ENCODE measurements around the gene DCAF15.

Gene DCAF15

DNA sequence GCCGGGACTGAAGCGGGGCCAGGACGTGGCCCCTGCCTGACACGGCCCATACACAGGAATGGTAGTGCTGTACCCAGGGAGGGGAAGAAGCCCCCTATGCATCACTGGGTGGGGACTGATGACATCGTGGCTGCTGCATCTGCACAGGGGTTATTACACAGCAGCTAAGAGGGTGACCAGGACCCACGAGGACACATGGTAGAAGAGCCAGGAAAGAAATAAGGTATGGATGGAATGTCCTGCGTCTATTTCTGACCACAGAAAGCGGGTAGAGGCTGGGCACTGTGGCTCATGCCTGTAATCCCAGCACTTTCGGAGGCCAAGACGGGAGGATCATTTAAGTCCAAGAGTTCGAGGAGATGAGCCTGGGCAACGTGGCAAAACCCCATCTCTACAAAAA, 24.1 kb downstream of the DCAF15 start:
- TF ChIP-seq, protein P1, sequence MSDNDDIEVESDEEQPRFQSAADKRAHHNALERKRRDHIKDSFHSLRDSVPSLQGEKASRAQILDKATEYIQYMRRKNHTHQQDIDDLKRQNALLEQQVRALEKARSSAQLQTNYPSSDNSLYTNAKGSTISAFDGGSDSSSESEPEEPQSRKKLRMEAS (IDR thresholded peaks at IDR 0.05; ENCODE audit: low read depth, low read length), result no peak
- TF ChIP-seq MYC (IDR thresholded peaks at IDR 0.05; ENCODE audit: low read depth, low read length) (no peak), POLR2A (IDR thresholded peaks at IDR 0.05; ENCODE audit: extremely low read depth, insufficient read length) (no peak)
- TF ChIP-seq, protein P2, sequence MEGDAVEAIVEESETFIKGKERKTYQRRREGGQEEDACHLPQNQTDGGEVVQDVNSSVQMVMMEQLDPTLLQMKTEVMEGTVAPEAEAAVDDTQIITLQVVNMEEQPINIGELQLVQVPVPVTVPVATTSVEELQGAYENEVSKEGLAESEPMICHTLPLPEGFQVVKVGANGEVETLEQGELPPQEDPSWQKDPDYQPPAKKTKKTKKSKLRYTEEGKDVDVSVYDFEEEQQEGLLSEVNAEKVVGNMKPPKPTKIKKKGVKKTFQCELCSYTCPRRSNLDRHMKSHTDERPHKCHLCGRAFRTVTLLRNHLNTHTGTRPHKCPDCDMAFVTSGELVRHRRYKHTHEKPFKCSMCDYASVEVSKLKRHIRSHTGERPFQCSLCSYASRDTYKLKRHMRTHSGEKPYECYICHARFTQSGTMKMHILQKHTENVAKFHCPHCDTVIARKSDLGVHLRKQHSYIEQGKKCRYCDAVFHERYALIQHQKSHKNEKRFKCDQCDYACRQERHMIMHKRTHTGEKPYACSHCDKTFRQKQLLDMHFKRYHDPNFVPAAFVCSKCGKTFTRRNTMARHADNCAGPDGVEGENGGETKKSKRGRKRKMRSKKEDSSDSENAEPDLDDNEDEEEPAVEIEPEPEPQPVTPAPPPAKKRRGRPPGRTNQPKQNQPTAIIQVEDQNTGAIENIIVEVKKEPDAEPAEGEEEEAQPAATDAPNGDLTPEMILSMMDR (IDR thresholded peaks at IDR 0.05; ENCODE audit: low read depth, low read length), result no peak
- H3K4me3 ChIP-seq (ENCODE audit: low read depth, low read length), result no peak overlapping the region
- no peak for DNase-seq (ENCODE audit: low read depth)

DNA sequence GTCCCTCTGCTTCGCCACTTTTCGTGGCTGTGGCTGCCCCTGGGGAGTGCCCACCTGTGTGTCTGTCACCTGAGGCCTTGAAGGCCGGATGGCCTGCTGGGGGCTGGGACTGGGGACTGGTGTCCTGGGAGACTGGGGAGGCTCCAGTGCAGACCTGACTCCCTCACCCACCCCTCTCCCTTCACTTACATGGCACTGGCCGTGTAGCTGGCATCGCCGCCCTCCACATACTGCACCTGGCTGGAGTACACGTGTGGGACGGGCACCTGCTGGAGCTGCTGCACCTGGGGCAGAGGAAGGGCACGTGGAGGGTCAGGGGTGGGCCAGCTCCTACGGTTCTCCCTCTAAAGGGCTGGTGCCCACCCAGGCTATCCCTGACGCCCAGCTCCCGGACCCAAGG, 25.5 kb downstream of the DCAF15 start:
- no peak for DNase-seq (ENCODE audit: low read depth)
- TF ChIP-seq POLR2A (IDR thresholded peaks at IDR 0.05; ENCODE audit: extremely low read depth, insufficient read length), result no peak
- TF ChIP-seq MYC (IDR thresholded peaks at IDR 0.05; ENCODE audit: low read depth, low read length), result no peak
- TF ChIP-seq, protein P2 (IDR thresholded peaks at IDR 0.05; ENCODE audit: low read depth, low read length), result no peak
- TF ChIP-seq, protein P1 (IDR thresholded peaks at IDR 0.05; ENCODE audit: low read depth, low read length), result no peak
- H3K4me3 ChIP-seq (ENCODE audit: low read depth, low read length), result no peak overlapping the region

DNA sequence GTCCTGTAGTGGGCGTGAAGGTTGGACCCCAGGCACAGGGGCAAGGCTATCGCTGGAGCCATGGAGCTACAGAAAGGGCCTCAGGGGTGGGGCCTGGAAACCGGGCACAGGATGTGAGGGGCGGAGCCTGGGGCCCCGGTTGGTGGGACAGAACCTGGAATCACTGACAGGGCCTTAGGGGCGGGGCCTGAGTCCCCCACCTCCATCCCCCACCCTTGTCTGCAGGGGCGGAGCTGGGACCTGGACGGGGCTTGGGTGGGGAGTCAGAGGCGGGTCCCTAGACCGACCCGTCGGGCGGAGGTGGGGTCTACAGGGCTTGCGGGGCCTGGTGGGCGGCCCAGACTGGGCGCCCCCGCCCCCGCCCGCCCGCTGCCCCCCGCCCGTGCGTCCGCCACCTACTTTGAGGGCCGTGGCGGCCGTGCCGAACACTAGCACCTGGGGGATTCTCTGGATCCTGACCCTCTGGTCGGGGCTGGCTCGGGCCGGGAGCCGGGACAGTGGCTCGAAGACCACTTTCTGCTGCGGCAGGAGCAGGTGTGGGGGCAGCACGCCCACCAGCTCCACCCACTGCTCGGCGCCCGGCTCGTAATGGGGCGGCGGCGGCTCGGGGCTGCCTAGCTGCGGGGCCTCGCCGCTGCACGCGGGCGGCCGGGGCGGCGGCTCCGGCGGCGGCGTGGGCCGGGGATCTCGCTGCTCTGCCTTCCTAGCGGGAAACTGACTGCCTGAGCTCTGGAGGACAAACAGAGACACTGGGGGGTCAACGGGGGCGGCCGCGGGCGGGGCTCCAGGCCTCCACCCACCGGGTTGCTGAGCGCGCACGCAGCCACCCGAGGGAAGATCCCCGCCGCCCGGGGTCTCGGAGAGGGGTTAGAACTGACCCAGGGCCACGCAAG, 26.3 kb downstream of the DCAF15 start:
- no peak overlapping the region for H3K4me3 ChIP-seq (ENCODE audit: low read depth, low read length)
- TF ChIP-seq, protein P2 (IDR thresholded peaks at IDR 0.05; ENCODE audit: low read depth, low read length), result no peak
- TF ChIP-seq POLR2A (IDR thresholded peaks at IDR 0.05; ENCODE audit: extremely low read depth, insufficient read length), result no peak
- no peak for DNase-seq (ENCODE audit: low read depth)

DNA sequence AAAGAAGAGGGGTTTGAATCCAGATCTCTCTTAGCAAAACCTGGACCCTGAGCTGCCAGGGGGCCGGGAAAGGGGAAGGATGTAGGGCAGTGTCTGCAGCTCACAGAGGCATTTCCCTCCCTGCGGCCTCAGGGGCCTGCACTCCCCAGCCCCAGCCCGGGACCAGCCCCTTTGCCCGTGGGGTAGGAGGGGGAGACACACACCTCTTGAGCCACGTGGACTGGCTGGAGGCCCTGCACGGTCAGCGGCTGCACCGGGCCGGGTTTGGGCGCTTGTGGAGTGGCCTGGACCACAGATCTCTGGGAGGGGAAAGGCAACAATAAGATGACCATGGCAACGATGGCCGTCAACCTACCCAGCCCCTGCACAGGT, 26.9 kb downstream of the DCAF15 start:
- no peak overlapping the region for H3K4me3 ChIP-seq (ENCODE audit: low read depth, low read length)
- no peak for TF ChIP-seq POLR2A (IDR thresholded peaks at IDR 0.05; ENCODE audit: extremely low read depth, insufficient read length)
- TF ChIP-seq, protein P1 (IDR thresholded peaks at IDR 0.05; ENCODE audit: low read depth, low read length), result no peak
- TF ChIP-seq MYC (IDR thresholded peaks at IDR 0.05; ENCODE audit: low read depth, low read length), result no peak
- TF ChIP-seq, protein P2 (IDR thresholded peaks at IDR 0.05; ENCODE audit: low read depth, low read length), result no peak
- no peak for DNase-seq (ENCODE audit: low read depth)

DNA sequence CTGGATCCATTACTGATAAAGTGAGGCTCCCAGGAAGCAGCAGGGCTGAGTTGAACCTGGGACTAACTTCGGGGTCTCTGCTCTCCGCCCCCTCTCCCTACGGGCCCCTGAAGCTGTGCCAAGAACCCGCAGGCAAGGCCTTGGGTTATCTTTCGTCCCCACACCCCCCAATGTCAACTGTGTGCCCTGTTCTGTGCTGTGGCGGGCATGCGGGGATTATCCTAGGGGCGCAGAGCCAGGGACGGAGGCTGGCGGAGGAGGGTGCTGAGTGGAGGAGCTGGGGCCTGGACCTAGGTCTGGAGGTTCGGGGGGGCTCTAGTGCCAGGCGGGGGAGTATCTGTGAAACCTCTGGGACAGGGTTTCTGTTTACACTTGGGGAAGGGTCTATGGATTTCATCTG, 27.4 kb downstream of the DCAF15 start:
- no peak for DNase-seq (ENCODE audit: low read depth)
- no peak overlapping the region for H3K4me3 ChIP-seq (ENCODE audit: low read depth, low read length)
- TF ChIP-seq MYC (IDR thresholded peaks at IDR 0.05; ENCODE audit: low read depth, low read length), result no peak
- TF ChIP-seq, protein P1 (IDR thresholded peaks at IDR 0.05; ENCODE audit: low read depth, low read length), result no peak
- TF ChIP-seq, protein P2 (IDR thresholded peaks at IDR 0.05; ENCODE audit: low read depth, low read length), result no peak
- no peak for TF ChIP-seq POLR2A (IDR thresholded peaks at IDR 0.05; ENCODE audit: extremely low read depth, insufficient read length)

Measured in NB4 (cell line).